ENCODE results near the gene RBM27. TPM values are rescaled to one million over a fixed set of nuclear protein-coding genes. Genes with fewer than 3 reads are reported as not detected.

The RBM27 gene
- total and polyA plus RNA-seq, 2 of the 4 experiments (the other 2 are of a cell fraction) = 7.7 to 19.2 TPM

GRCh38 chr5:146233441-146233840, 30.0 kb downstream of the RBM27 start:
- H2AK9ac ChIP-seq (replicated peaks; ENCODE audit: low read depth, low read length, poor library complexity) = no peak overlapping the region
- H3K36me3 ChIP-seq (ENCODE audit: control insufficient read depth, insufficient read depth, low read length) = peaks cover 35% of the 10 kb centered on the region
- no peak overlapping the region for H3K9ac ChIP-seq (ENCODE audit: low read depth, low read length)
- CTCF ChIA-PET = no interaction called here
- dilution Hi-C loops (cut with HindIII; ENCODE audit: low sequenced_read_pairs, unreplicated experiment) (no loop called here), in situ Hi-C loops (cut with MboI; ENCODE audit: low sequenced_read_pairs) (no loop called here), intact Hi-C loops (cut with micrococcal nuclease) (no loop called here)
- H3K9me3 ChIP-seq (ENCODE audit: control insufficient read depth, insufficient read depth, low read length) = no peaks in the 10 kb centered on the region
- no TSS peak for BruUV-seq (replicated peaks)
- WGBS, 2 experiments (ENCODE audit: extremely low coverage in 2 of 2, insufficient read length in 1 of 2) = no CpG with 5 or more reads among the region's 5 CpGs
- TF ChIP-seq POLR2A (IDR thresholded peaks at IDR 0.05; ENCODE audit: low read depth, low read length) = no peak
- TF ChIP-seq SMC3 (IDR thresholded peaks at IDR 0.05; ENCODE audit: low read depth, low read length) = no peak
- TF ChIP-seq MAZ (IDR thresholded peaks at IDR 0.05; ENCODE audit: borderline replicate concordance, low read depth, low read length) = no peak
- no peak for TF ChIP-seq NFE2L2 (IDR thresholded peaks at IDR 0.05; ENCODE audit: low read depth, low read length)
- no peak for TF ChIP-seq CTCF (conservative IDR thresholded peaks at IDR 0.05; ENCODE audit: low read depth, low read length)
- TF ChIP-seq RCOR1 (IDR thresholded peaks at IDR 0.05; ENCODE audit: insufficient replicate concordance, low read length) = no peak
- no peak for TF ChIP-seq MXI1 (IDR thresholded peaks at IDR 0.05; ENCODE audit: borderline replicate concordance, low read depth, low read length)
- no peak for TF ChIP-seq BHLHE40 (IDR thresholded peaks at IDR 0.05; ENCODE audit: low read depth, low read length)
- no peak for TF ChIP-seq FOS (IDR thresholded peaks at IDR 0.05; ENCODE audit: low read depth, low read length)
- no peak for TF ChIP-seq RAD21 (IDR thresholded peaks at IDR 0.05; ENCODE audit: low read length)
- no peak overlapping the region for H3K14ac ChIP-seq (replicated peaks; ENCODE audit: low read depth, low read length)
- no peak overlapping the region for H3K4me2 ChIP-seq (ENCODE audit: low read depth, low read length)
- no peak overlapping the region for H3K4ac ChIP-seq (ENCODE audit: low read depth, low read length)
- no peak overlapping the region for H3K4me3 ChIP-seq (ENCODE audit: insufficient read depth, low read depth, low read length)
- no peak overlapping the region for H3K23ac ChIP-seq (ENCODE audit: low read depth, low read length)
- no peak for DNase-seq
- H3K4me1 ChIP-seq (ENCODE audit: control insufficient read depth, insufficient read depth, low read length) = no peaks in the 10 kb centered on the region
- peaks cover 6 to 15% of the 10 kb centered on the region in 2 experiments; a peak in 3 of 4 replicates for H3K79me1 ChIP-seq (ENCODE audit: low read depth in 1 of 2, low read length in 2 of 2)
- no peak overlapping the region for H4K5ac ChIP-seq (ENCODE audit: low read depth, low read length)
- ATAC-seq (ENCODE audit: low read depth) = no peak
- no peak overlapping the region for H2AFZ ChIP-seq (replicated peaks; ENCODE audit: low read length, poor library complexity)
- POLR2A ChIA-PET (ENCODE audit: unreplicated experiment) = no interaction called here
- no peaks in the 10 kb centered on the region for H3K27me3 ChIP-seq (ENCODE audit: control insufficient read depth, insufficient read depth, low read length)
- H2BK20ac ChIP-seq (ENCODE audit: low read depth, low read length) = no peak overlapping the region
- no peak overlapping the region for H3K18ac ChIP-seq (ENCODE audit: low read depth, low read length)
- no peaks in the 10 kb centered on the region for H3K9me1 ChIP-seq (ENCODE audit: insufficient read depth, low read length)
- no peaks in the 10 kb centered on the region for H4K20me1 ChIP-seq (ENCODE audit: insufficient read depth, low read length)
- H3K56ac ChIP-seq (ENCODE audit: extremely low read depth, insufficient read depth, low read length) = no peak overlapping the region
- no peak overlapping the region for H3K27ac ChIP-seq (ENCODE audit: insufficient read depth, low read length)
- no peak overlapping the region for H4K91ac ChIP-seq (ENCODE audit: insufficient read depth, low read depth, low read length)
- H2BK5ac ChIP-seq (ENCODE audit: low read depth, low read length, poor library complexity, severe bottlenecking) = no peak overlapping the region
- H2BK120ac ChIP-seq (ENCODE audit: low read depth, low read length) = no peak overlapping the region
- no peak overlapping the region for H2AK5ac ChIP-seq (ENCODE audit: low read depth, low read length)
- H4K8ac ChIP-seq (ENCODE audit: low read depth in 2 of 2, low read length in 2 of 2) = no peak overlapping the region
- H2BK15ac ChIP-seq (ENCODE audit: low read depth, low read length) = no peak overlapping the region

Data from IMR-90 (cell line).